Subcutaneous abdominal adipose tissue (tissue), 5 donors: Measurements from ENCODE around the gene ANKRD44.

ENCODE experiments used
- H3K27ac ChIP-seq: one replicate; pipeline ENCODE4 v1.7.0; 2013; ENCODE audit warnings: low read depth, mild to moderate bottlenecking, inconsistent platforms, low read length, moderate library complexity
- H3K27me3 ChIP-seq, 5 donors: one replicate each; pipeline ENCODE4 v1.7.0; 2013; ENCODE audit warnings: low read length in 5 of 5, inconsistent platforms in 1 of 5; ENCODE audit not compliant: control insufficient read depth in 5 of 5, insufficient read depth in 4 of 5
- H3K36me3 ChIP-seq, 5 donors: one replicate each; pipeline ENCODE4 v1.7.0; 2013; ENCODE audit warnings: low read length in 5 of 5; ENCODE audit not compliant: control insufficient read depth in 5 of 5, insufficient read depth in 5 of 5
- H3K4me1 ChIP-seq, 5 donors: one replicate each; pipeline ENCODE4 v1.7.0; 2013; ENCODE audit warnings: low read length in 5 of 5, mild to moderate bottlenecking in 3 of 5, moderate library complexity in 1 of 5; ENCODE audit not compliant: control insufficient read depth in 5 of 5, insufficient read depth in 5 of 5
- H3K4me3 ChIP-seq, 5 donors: one replicate each; pipeline ENCODE4 v1.7.0; 2013; ENCODE audit warnings: low read length in 5 of 5, low read depth in 1 of 5
- H3K9ac ChIP-seq, 5 donors: one replicate each; pipeline ENCODE4 v1.7.0; 2013; ENCODE audit warnings: low read length in 5 of 5, mild to moderate bottlenecking in 4 of 5, moderate library complexity in 3 of 5
- H3K9me3 ChIP-seq, 5 donors: one replicate each; pipeline ENCODE4 v1.7.0; 2013; ENCODE audit warnings: low read length in 5 of 5; ENCODE audit not compliant: control insufficient read depth in 5 of 5
- donor health status: healthy.
- donor health status: healthy.
- donor health status: healthy.
- donor health status: healthy.
- donor health status: healthy.

Gene ANKRD44

DNA sequence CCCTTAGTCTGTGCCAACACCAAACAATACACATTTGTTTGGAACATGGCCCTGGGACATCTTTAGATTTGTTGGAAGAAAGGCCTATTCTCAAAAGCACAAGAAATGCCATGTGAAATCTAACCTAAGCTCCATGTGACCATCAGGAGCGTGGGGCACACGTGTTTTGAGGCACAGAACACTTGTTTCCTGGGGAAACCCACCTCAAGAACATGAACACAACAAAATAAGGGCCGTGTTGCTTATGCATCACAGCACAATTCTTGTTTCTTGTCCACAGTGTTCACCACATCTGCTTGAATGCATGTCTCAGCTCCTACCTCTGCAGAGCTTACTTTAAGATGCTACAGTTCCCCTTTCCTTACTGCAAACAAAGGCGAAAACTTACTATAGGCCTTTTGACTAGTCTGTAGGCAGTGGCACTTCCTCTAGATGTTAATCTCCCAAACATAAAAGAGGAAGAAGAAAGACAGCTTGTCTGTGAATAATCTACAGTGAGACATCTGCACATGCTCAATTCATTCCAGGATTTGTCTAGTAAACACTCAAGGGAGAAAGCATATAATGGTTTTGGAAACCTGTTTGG is 165.0 kb downstream of the ANKRD44 start:
- H3K27me3 ChIP-seq: no peaks in the 10 kb centered on the region
- H3K36me3 ChIP-seq: peaks cover 0 to 4% (median 0%) of the 10 kb centered on the region in 5 donors
- peaks cover 0 to 4% (median 0%) of the 10 kb centered on the region in 5 donors for H3K4me1 ChIP-seq
- no peak overlapping the region for H3K27ac ChIP-seq
- H3K9ac ChIP-seq: no peak overlapping the region
- H3K4me3 ChIP-seq: no peak overlapping the region
- H3K9me3 ChIP-seq: no peaks in the 10 kb centered on the region

- no peak overlapping the region for H3K27ac ChIP-seq
- H3K4me1 ChIP-seq: peaks cover 0 to 4% (median 0%) of the 10 kb centered on the region in 5 donors
- H3K36me3 ChIP-seq: peaks cover 0 to 4% (median 0%) of the 10 kb centered on the region in 5 donors
These were observed 166.4 kb downstream of the ANKRD44 start for GRCh38 chr2:197144183-197144582.

GRCh38 chr2:197141702-197142473 is 168.7 kb downstream of the ANKRD44 start:
- H3K27me3 ChIP-seq: no peaks in the 10 kb centered on the region
- peaks cover 0 to 17% (median 4%) of the 10 kb centered on the region in 5 donors for H3K4me1 ChIP-seq
- H3K9ac ChIP-seq: no peak overlapping the region
- H3K36me3 ChIP-seq: peaks cover 0 to 4% (median 0%) of the 10 kb centered on the region in 5 donors
- H3K27ac ChIP-seq: no peak overlapping the region
- H3K4me3 ChIP-seq: no peak overlapping the region
- no peaks in the 10 kb centered on the region for H3K9me3 ChIP-seq

More at GRCh38 chr2:197144183-197144582, 166.4 kb downstream of the ANKRD44 start:
- Histone ChIP-seq H3K9ac (no peak overlapping the region), H3K4me3 (no peak overlapping the region), H3K27me3 (no peaks in the 10 kb centered on the region), H3K9me3 (no peaks in the 10 kb centered on the region)

- Histone ChIP-seq H3K36me3 (peaks cover 0 to 10% (median 0%) of the 10 kb centered on the region in 5 donors), H3K4me3 (no peak overlapping the region), H3K4me1 (peaks cover 0 to 13% (median 0%) of the 10 kb centered on the region in 5 donors), H3K27me3 (no peaks in the 10 kb centered on the region), H3K27ac (no peak overlapping the region), H3K9ac (no peak overlapping the region), H3K9me3 (no peaks in the 10 kb centered on the region)
These were observed 170.5 kb downstream of the ANKRD44 start for GRCh38 chr2:197140045-197140444.

DNA sequence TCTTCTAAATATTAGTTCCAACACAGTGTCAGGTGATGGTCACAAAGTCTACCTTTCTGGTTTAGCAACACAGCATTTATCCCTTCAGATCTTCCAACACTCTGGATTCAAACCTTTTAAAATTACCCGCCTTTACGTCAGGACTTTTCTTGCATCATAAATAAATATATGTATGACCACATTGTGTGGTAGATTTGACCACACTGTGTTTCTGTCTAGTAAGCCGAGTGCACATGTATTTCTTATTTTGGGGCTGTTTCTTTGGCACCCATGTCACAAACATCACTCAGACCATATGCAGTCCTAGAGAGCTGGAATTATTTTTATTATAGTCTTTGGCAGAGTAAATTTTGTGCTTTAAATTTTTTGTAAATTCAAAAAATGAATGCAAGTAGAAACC is 172.1 kb downstream of the ANKRD44 start:
- Histone ChIP-seq H3K4me3 (no peak overlapping the region), H3K36me3 (peaks cover 0 to 10% (median 0%) of the 10 kb centered on the region in 5 donors), H3K4me1 (peaks cover 0 to 13% (median 0%) of the 10 kb centered on the region in 5 donors), H3K27ac (no peak overlapping the region), H3K27me3 (no peaks in the 10 kb centered on the region), H3K9me3 (no peaks in the 10 kb centered on the region), H3K9ac (no peak overlapping the region)

DNA sequence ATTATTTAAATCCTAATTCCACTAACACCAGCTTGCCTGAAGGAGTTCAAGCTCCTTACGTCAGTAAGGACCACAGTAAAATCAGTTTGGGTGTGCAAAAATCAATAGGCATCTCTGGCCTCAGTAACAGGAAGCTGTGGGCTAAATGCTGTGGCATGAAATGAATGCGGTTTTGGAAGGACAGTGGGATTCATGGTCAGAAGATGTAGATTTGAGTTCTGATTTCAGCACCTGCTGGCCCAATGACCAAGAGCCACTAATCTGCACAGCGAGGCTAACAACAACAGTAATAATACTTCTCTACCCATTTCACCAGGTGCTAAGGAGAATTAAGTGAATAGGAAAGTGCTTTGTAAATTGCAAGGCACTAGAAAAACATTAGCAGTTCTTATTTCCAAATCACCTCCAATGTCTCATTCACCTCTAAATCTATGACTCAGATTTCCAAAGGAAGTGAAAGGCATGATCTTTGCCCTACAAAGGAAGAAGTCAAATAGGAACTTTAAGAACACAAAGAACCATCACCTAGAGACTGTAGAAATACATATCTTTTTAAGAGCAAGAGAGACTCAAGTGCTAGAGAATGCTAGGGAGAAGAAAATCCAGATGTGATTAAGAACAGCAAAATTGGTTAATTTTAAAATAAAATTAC is 172.6 kb downstream of the ANKRD44 start:
- Histone ChIP-seq H3K4me1 (peaks cover 0 to 13% (median 0%) of the 10 kb centered on the region in 5 donors), H3K4me3 (no peak overlapping the region), H3K27me3 (no peaks in the 10 kb centered on the region), H3K9ac (no peak overlapping the region), H3K36me3 (peaks cover 0 to 11% (median 0%) of the 10 kb centered on the region in 5 donors), H3K9me3 (no peaks in the 10 kb centered on the region), H3K27ac (no peak overlapping the region)

DNA sequence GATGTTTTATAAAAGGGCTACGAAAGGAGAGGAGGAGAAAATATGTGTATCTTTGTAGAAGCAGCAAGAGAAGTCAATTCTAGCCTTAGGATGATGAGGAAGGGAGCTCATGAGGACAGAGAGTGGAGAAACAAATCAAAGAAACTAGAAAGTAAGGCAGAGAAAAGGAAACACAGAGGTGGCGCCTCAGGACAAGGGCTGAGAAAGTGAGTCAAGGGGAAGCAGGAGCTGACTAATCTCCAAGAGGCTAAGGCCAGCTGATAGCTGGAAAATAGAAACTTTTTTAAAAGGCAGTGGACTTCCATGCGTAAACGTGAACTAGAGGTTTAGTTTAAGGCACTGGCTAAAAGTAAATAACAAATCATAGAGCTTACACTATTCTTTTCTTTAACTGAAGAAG is 173.3 kb downstream of the ANKRD44 start:
- no peaks in the 10 kb centered on the region for H3K27me3 ChIP-seq

GRCh38 chr2:197136452-197136851 is 174.1 kb downstream of the ANKRD44 start:
- H3K36me3 ChIP-seq: peaks cover 0 to 12% (median 0%) of the 10 kb centered on the region in 5 donors
- no peak overlapping the region for H3K4me3 ChIP-seq
- H3K27ac ChIP-seq: no peak overlapping the region
- H3K4me1 ChIP-seq: peaks cover 0 to 13% (median 0%) of the 10 kb centered on the region in 5 donors
- H3K9me3 ChIP-seq: no peaks in the 10 kb centered on the region
- no peaks in the 10 kb centered on the region for H3K27me3 ChIP-seq
- no peak overlapping the region for H3K9ac ChIP-seq

More for the DNA sequence above, 173.3 kb downstream of the ANKRD44 start:
- H3K9me3 ChIP-seq: no peaks in the 10 kb centered on the region
- H3K27ac ChIP-seq: no peak overlapping the region
- H3K4me1 ChIP-seq: peaks cover 0 to 13% (median 0%) of the 10 kb centered on the region in 5 donors
- H3K9ac ChIP-seq: no peak overlapping the region
- H3K36me3 ChIP-seq: peaks cover 0 to 12% (median 0%) of the 10 kb centered on the region in 5 donors
- H3K4me3 ChIP-seq: no peak overlapping the region

- H3K4me3 ChIP-seq: no peak overlapping the region
- H3K27ac ChIP-seq: no peak overlapping the region
- no peaks in the 10 kb centered on the region for H3K27me3 ChIP-seq
- H3K9ac ChIP-seq: no peak overlapping the region
- peaks cover 0 to 13% (median 0%) of the 10 kb centered on the region in 5 donors for H3K4me1 ChIP-seq
- H3K9me3 ChIP-seq: no peaks in the 10 kb centered on the region
- peaks cover 0 to 12% (median 0%) of the 10 kb centered on the region in 5 donors for H3K36me3 ChIP-seq
These were observed 174.8 kb downstream of the ANKRD44 start for GRCh38 chr2:197135806-197136205.

DNA sequence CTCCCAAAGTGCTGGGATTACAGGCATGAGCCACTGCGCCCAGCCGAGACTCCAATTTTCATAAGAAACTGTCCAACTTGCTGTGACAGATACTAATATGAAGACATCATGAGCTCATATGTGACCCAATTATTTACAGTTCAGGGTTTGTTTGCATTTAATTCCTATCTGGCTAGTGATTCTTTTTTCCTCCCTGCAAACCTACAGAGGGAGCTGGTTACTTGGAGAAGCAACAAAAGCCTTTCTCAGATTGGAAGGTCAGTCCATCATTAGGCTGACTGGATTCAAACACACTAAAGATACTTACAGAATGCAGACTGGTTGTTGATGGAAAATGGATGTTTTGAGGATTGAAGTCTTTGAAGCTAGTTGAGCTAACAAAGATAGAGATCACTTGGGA is 176.4 kb downstream of the ANKRD44 start:
- Histone ChIP-seq H3K9me3 (no peaks in the 10 kb centered on the region), H3K4me3 (no peak overlapping the region), H3K36me3 (peaks cover 0 to 12% (median 0%) of the 10 kb centered on the region in 5 donors), H3K4me1 (peaks cover 0 to 13% (median 0%) of the 10 kb centered on the region in 5 donors), H3K27me3 (no peaks in the 10 kb centered on the region), H3K27ac (no peak overlapping the region), H3K9ac (no peak overlapping the region)
